Keratinocyte (primary cell): ENCODE results near the gene FAM53B.

Experiments used
- CTCF ChIP-seq, 3 experiments: IDR thresholded peaks in 1 of 3; conservative IDR thresholded peaks in 1 of 3; optimal IDR thresholded peaks in 1 of 3; 2 replicates in 2 of 3; 3 replicates in 1 of 3; pipeline versions ENCODE3 to v1.5.1; 2011; ENCODE audit warnings: low read length in 3 of 3, mild to moderate bottlenecking in 3 of 3, moderate library complexity in 2 of 3, control low read depth in 1 of 3, inconsistent platforms in 1 of 3; ENCODE audit not compliant: insufficient read depth in 2 of 3; ENCODE audit errors: extremely low read depth in 1 of 3
- EZH2 ChIP-seq: IDR thresholded peaks from one replicate; pipeline ENCODE4 v1.6.1; 2012; ENCODE audit warnings: inconsistent platforms, mild to moderate bottlenecking, low read length, moderate library complexity

- TF ChIP-seq CTCF (optimal IDR thresholded peaks at IDR 0.05 in 1 of 3, IDR thresholded peaks at IDR 0.05 in 1 of 3, conservative IDR thresholded peaks at IDR 0.05 in 1 of 3; ENCODE audit: extremely low read depth in 1 of 3, insufficient read depth in 2 of 3, low read length in 3 of 3) (no peak), EZH2 (no peak)
Measured at GRCh38 chr10:124659380-124659779, 84.8 kb downstream of the FAM53B start.
